Memory B cell (primary cell): ENCODE measurements around the gene IPO7.

Source experiments
- ATAC-seq: fragments of 150-1000 bp; cut with Tn5 transposase; 2 replicates; pipeline ENCODE4 v1.10.0; 2021; ENCODE audit warnings: low read depth, mild to moderate bottlenecking, moderate library complexity
- DNase-seq, 2 donors: peaks; one replicate each; pipeline ENCODE4 v3.0.0; 2022; ENCODE audit warnings: low spot score in 2 of 2
- H3K27ac Mint-ChIP-seq: one replicate; pipeline ENCODE4 v1.8.0; 2022; ENCODE audit warnings: mild to moderate bottlenecking, moderate library complexity, mixed read lengths
- H3K27me3 Mint-ChIP-seq: one replicate; pipeline ENCODE4 v1.8.0; 2022; ENCODE audit warnings: mixed read lengths
- H3K36me3 Mint-ChIP-seq: one replicate; pipeline ENCODE4 v1.8.0; 2022; ENCODE audit warnings: mild to moderate bottlenecking, mixed read lengths
- H3K4me1 Mint-ChIP-seq: one replicate; pipeline ENCODE4 v1.8.0; 2022; ENCODE audit warnings: mixed read lengths
- H3K4me3 Mint-ChIP-seq: one replicate; pipeline ENCODE4 v1.8.0; 2022; ENCODE audit warnings: mild to moderate bottlenecking, moderate library complexity, mixed read lengths
- H3K9me3 Mint-ChIP-seq: one replicate; pipeline ENCODE4 v1.8.0; 2022; ENCODE audit warnings: mixed read lengths

The IPO7 gene

GRCh38 chr11:9494316-9494715 lies 109.9 kb downstream of the IPO7 start:
- H3K9me3 Mint-ChIP-seq = no peaks in the 10 kb centered on the region
- no peak overlapping the region for H3K27ac Mint-ChIP-seq
- no peak for ATAC-seq
- H3K36me3 Mint-ChIP-seq = peaks cover 29% of the 10 kb centered on the region
- H3K27me3 Mint-ChIP-seq = no peaks in the 10 kb centered on the region
- H3K4me3 Mint-ChIP-seq = no peak overlapping the region
- H3K4me1 Mint-ChIP-seq = no peaks in the 10 kb centered on the region
- DNase-seq = no peak

GRCh38 chr11:9495803-9496514 lies 111.5 kb downstream of the IPO7 start:
- no peaks in the 10 kb centered on the region for H3K27me3 Mint-ChIP-seq
- no peak overlapping the region for H3K27ac Mint-ChIP-seq
- no peak overlapping the region for H3K4me3 Mint-ChIP-seq
- no peak for DNase-seq
- ATAC-seq = no peak
- no peaks in the 10 kb centered on the region for H3K4me1 Mint-ChIP-seq
- H3K36me3 Mint-ChIP-seq = peaks cover 31% of the 10 kb centered on the region
- H3K9me3 Mint-ChIP-seq = no peaks in the 10 kb centered on the region
